GM12873 (cell line): ENCODE measurements around the gene THUMPD1.

Experiments
- CTCF ChIP-seq: IDR thresholded peaks from 2 replicates; pipeline ENCODE4 v1.5.1; 2012; ENCODE audit warnings: low read depth, mild to moderate bottlenecking, moderate library complexity, low read length, control low read depth; ENCODE audit not compliant: insufficient read depth; ENCODE audit errors: missing control alignments

THUMPD1 gene

GRCh38 chr16:20741554-20742285 lies at the start of gene THUMPD1:
Gene THUMPD1 (minus strand): TSS chr16:20741818. CDS start chr16:20741739, 79 bp downstream.
- peak; percentile 27 for TF ChIP-seq CTCF

GRCh38 chr16:20789130-20789529 lies 47.5 kb upstream of the THUMPD1 start:
- no peak for TF ChIP-seq CTCF

- TF ChIP-seq CTCF, result no peak
These were observed 42.6 kb upstream of the THUMPD1 start for GRCh38 chr16:20784204-20784603.

GRCh38 chr16:20782470-20782869 lies 40.9 kb upstream of the THUMPD1 start:
- TF ChIP-seq CTCF, result no peak

GRCh38 chr16:20781697-20782096 lies 40.1 kb upstream of the THUMPD1 start:
- no peak for TF ChIP-seq CTCF

- peak; percentile 95 for TF ChIP-seq CTCF
These were observed 33.2 kb upstream of the THUMPD1 start for GRCh38 chr16:20774703-20775362.

GRCh38 chr16:20773679-20774078 lies 32.1 kb upstream of the THUMPD1 start:
- TF ChIP-seq CTCF, result no peak
